HG03060 (cell line): ENCODE data around the gene ID1.
"Not testable (repeated sequence)": the region's sequence is repeated elsewhere in the genome, so short reads cannot be mapped to it uniquely, and the experiment has no call there.

Source experiments
- ATAC-seq: cut with Tn5 transposase; IDR thresholded peaks from one replicate; pipeline ENCODE4 v1.9.1; 2021; ENCODE audit warnings: low read depth, moderate number of reproducible peaks; ENCODE audit not compliant: unreplicated experiment

The ID1 gene

DNA sequence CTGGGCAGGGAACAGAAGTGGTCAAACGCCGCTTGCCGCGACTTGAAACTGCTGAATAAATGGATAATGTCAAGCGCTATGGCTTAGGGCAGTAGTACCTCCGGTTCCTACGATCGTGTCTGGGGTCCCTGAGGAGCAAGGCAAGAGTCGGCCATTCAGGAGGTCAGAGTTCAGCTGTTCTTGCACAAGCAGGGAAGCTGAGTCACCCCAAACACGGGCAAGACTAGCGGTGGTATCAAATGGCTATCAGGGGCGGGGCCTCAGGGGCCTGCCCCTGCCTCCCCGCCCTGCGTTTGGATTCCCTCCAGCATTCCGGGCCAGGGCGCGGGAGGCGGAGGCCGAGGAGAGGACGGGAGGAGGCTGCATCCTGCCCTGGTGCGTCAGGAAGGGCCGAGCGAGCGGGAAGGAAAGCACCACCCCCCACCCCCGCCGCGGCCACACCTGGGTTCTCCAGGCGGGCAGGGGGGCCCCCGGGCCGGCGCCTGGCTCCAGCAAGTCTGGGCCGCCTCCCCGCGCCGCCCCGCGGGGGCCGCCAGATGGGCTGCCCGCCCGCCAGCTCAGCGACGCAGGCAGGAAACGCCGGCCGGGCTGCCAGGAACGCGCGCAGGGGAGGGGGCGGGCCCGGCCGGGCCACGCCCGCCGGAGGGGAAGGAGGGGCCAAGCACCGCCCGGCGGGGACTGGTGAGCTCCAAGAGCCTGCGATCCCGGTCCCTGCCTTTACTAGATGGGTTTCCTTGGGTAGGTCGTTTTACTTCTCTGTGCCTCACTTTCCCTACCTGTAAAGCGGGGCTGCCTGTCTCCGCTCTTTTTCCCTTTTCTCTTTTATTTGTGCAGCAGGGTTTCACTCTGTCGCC is 32.2 kb upstream of the ID1 start:
- ATAC-seq, result peak; percentile 34

DNA sequence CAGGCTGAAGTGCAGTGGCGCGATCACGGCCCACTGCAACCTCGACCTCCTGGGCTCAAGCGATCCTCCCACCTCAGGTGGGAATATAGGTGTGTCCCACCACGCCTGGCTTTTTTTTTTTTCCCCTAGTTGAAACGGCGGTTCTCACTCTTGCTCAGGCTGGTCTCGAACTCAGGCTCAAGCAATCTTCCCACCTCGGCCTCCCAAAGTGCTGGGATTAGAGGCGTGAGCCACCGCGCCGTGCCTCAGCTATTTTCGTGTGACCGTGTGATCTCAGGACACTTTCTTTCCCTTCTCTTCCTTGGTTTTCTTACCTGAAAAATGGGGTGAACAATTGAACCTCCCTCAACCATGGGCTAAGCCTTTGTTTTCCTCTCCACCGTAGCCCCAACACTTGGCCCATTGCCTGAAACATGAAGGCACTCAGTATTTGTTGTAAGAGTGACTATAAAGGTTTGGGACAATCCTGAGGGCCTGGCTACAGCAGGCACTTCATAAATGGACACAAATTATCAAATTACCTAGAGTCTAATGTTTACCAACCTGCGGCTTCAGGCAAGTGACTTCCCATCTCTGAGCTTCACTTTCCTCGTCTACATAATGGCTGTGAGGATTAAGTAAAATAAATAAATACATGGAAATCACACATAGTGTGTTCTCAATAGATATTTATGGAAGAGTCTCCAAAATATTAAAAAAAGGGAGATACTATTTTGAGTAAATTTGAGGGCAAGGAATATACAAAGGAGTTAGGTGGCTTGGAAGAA is 31.4 kb upstream of the ID1 start:
- ATAC-seq, result no peak

DNA sequence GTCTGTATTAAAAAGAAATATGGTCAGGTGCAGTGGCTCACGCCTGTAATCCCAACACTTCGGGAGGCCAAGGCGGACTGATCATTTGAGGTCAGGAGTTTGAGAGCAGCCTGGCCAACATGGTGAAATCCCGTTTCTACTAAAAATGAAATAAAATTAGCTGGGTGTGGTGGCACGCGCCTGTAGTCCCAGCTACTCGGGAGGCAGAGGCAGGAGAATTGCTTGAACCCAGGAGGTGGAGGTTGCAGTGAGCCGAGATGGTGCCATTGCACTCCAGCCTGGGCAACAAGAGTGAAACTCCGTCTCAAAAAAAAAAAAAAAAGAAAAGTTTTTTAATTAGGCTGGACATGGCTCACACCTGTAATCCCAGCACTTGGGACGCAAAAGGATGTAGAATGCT is 30.1 kb upstream of the ID1 start:
- not testable (repeated sequence) for ATAC-seq

DNA sequence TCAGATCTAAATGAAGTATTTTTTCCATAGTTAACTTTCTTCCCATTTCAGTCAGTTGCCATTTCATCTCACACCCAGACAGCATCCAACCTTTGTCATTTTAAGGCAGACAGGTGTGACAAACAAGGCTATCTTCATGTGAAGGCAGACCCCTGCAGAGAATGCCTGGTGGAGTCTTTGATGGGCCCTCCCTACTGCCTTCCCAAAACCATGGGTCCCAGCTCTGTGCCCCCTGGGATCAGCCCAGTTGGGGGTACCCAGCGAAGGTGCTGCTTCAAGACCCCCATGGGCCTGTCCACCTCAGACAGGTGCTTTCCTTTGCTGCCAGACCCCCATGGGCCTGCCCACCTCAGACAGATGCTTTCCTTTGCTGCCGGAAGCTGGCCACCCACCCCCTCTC is 28.3 kb upstream of the ID1 start:
- ATAC-seq, result no peak

- no peak for ATAC-seq
Observed at GRCh38 chr20:31577194-31577593, 27.9 kb upstream of the ID1 start.

DNA sequence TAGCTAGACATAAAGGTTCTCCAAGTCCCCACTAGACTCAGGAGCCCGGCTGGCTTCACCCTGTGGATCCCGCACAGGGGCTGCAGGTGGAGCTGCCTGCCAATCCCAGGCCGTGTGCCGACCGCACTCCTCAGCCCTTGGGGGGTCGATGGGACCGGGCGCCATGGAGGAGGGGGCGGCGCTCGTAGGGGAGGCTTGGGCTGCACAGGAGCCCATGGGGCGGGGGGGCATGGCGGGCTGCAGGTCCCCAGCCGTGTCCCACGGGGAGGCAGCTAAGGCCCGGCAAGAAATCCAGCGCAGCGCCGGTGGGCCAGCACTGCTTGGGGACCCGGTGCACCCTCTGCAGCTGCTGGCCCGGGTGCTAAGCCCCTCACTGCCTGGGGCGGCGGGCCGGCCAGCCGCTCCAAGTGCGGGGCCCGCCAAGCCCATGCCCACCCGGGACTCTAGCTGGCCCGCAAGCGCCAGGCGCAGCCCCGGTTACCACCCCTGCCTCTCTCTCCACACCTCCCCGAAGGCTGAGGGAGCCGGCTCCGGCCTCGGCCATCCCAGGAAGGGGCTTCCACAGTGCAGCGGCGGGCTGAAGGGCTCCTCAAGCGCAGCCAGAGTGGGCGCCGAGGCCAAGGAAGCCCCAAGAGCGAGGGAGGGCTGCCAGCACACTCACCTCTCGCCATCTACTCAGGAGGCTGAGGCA is 26.5 kb upstream of the ID1 start:
- ATAC-seq, result no peak

GRCh38 chr20:31579245-31579644 is 25.8 kb upstream of the ID1 start:
- ATAC-seq, result no peak

DNA sequence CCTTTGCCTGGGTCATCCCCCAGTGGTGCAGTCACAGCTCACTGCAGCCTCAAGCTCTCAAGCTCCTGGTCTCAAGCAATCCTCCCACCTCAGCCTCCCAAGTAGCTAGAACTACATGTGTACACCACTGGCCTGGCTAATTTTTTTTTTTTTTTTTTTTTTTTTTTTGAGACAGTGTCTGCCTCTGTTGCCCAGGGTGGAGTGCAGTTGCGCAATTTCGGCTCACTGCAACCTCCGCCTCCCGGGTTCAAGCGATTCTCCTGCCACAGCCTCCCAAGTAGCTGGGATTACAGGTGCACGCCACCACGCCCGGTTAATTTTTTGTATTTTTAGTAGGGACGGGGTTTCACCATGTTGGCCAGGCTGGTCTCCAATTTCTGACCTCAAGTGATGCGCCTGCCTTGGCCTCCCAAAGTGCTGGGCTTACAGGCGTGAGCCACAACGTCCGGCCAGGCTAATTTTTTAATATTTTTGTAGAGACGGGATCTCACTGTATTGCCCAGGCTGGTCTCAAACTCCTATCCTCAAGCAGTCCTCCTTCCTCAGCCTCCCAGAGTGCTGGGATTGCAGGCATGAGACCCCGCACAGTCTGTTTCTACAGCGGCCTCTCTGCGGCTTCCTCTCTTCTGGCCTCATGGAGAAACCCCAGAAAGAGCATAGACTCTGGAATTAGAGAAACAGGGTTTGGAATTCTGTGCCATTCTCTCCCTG is 25.0 kb upstream of the ID1 start:
- not testable (repeated sequence) for ATAC-seq

DNA sequence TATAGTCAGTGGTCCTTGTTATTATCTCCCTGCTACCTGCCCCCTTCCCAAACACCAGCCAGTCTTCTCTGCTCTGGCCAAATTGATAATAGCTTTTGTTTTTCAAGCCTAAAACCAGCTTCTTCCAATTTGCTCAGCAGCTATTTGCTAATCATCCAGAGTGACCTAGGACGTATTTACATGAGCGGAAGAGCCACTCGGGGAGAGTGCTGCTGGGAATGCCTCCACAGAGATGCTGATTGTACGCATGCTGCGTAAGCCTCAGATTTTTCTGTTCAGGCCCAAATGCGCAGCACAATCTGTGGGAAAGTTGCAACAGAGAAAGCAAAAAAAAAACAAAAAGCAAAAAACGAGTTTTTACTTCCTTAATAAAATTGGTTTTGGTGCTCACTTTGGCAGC is 24.4 kb upstream of the ID1 start:
- ATAC-seq, result no peak

DNA sequence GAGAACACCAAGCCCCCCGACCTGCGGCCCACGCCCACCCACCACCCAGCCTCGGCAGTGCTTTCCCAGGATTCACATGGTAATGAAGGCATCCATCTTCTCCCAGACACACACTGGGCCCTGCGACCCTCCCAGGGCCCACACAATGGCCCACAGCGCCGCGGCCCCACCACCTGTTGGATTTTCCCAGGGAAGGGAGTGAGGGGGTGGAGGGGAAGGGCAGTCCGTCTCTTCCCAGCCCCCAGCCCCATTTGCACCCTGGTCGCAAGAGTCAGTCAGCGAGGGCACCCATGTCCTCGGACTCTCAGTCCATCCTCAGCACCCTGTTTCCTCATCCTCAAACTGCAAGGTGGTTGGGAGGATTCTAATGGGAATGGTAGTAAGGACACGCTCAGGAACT is 23.7 kb upstream of the ID1 start:
- ATAC-seq, result no peak

DNA sequence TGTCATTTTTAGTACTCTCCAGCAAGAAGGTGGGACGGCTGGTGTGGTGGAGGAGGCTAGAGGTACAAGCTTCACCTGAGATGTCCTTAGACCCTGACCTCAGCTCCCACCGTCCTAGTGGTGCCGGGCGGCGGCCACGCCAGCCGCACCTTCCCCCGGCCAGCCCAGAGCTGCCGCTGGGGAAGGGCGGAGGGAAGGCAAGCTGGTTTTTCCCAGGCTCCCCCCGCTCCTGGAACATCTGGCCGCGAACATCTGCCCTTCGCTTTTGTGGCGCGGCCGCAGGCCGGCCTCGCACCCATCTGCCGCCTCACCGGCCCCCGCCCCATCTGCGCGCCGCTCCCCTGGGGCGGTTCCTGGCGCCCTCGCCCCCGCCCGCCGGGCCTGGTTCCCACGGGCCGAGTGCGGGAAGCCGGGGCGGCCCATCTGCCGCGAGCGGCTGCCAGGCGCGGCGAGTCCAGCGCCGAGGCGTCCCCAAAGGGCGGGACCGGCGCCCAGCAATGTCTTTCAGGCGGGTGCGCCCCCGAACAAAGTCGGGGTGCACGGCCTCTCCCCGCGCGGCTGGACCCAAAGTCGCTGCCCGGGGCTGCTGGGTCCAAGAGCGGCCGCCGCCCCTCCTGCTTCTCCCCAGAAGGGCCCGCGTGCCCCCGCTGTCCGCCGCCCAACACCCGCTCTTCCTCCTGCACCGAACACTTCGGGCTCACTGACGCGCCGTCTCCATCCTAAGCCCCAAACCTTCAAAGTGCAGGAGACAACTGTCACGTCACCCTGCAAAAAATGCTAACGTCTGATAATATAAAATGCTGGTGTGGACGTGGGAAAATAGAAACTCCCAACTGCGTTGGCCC is 17.3 kb upstream of the ID1 start:
- no peak for ATAC-seq

DNA sequence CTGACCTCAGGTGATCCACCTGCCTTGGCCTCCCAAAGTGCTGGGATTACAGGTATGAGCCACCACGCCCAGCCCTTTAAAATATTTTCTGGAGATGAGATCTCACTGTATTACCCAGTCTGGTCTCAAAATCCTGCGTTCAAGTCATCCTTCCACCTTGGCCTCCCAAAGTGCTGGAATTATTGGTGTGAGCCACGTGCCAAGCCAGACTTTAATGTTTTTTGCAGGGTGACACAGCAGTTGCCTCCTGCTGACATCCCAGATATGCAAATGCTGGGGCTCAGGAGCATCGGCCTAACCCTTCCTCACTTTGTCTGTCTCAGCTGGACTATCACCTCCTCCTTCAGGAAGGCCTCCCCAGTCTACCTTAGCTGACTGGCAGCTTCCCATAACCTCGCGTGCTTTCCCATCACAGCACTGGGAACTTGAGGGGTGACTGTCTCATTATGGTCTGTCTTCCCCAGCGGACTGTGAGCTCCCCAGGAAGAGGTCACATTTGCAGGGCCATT is 14.3 kb upstream of the ID1 start:
- no peak for ATAC-seq

DNA sequence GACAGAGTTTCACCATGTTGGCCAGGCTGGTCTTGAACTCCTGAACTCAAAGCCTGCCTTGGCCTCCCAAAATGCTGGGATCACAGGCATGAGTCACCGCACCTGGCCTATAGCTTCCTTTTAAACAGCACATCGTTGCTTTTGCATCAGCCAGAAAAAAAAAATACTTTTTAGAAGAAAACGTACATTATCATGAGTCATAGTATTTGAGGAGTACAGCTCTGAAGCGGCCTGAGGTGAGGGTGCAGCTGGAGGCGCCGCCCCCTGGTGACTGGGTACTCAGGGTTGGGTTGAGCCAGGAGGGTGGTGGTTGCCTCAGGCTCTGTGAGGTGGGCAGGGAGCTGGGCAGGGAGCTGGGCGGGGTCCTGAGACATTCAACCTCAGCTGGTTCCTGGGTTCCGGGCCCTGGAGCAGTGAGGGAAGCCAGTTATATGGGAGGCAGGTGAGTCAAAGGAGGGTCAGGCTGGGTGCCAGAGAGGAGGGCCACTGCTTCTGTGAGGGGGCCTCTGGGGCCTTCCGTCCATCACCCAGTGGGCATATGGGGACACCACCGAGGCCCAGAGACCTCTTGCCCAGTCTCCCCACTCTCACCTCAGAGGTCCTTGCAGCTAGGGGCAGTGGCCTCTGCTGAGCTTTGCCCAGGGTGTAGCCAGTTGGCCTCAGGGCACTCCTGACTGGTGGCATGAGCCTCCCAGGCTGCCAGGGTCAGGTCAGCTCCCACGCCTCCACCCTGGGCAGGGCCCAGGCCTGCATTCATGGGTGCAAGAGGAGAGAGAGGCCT is 11.7 kb upstream of the ID1 start:
- no peak for ATAC-seq

DNA sequence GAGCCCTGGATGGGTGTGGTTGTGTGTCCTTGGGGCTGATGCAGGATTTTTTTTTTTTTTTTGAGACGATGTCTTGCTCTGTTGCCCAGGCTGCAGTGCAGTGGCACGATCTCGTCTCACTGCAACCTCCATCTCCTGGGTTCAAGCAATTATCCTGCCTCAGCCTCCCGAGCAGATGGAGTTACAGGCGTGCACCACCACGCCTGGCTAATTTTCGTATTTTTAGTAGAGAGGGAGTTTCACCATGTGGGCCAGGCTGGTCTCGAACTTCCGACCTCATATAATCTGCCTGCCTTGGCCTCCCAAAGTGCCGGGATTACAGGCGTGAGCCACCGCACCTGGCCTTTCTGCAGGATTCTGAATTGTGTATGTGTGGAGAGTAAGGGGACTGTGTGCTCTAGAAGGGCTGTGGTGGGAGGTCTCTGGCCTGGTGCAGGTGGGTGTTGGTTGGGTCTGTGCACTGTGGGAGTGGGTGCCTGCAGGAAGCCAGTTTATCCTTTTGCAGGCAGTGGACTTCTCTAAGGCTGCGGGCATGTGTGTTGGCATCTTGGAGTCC is 11.0 kb upstream of the ID1 start:
- ATAC-seq, result no peak

DNA sequence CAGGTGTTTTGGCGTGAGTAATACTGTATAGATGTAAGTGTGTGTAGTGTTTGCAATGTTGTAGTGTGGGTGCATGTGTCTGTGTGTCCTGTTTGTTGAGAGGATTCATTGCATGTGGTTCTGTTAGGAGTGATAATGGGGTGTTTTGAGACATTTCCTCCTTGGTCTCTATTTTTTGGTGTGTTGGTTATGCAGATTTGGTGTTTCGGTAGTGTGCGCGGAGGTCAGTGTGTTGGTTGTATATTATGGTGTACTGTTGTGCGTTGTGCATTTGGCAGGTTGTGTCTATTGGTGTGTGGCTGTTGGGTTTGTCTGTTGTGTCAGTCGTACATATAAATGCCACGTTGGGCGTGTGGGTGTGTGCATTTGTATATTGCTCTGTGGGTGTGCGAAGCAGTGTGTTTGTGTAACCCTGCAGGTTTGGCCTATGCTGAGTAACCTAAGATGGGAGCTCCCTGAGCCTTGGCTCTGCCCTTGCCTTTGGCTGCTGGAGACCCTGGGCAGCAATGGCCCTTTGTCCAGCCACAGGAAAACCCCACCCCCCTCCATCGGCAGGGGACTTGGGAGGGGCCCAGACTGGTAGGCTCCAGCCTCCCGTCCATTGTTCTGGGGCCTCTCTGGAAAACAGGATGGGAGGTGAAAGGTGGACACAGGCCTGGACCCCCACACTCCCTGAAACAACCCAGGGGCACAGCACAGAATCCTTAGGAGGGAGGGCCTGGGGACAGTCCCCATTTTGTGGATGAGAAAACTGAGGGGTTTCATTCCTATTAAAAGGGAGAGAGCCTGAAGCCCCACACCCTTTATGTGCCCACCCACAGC is 10.3 kb upstream of the ID1 start:
- ATAC-seq, result no peak

DNA sequence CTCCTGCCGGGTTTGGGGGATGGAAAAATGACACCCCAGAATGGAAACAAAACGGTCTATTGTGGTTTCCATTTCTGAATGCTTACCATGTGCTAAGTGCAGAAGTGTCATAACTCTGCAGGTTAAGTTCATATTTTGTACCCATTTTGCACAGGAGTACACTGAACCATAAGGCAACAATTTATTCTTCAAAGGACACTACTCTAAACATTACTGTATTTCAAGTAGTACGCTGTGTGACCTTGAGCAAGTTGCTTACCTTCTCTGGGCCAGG is 9.8 kb upstream of the ID1 start:
- no peak for ATAC-seq

DNA sequence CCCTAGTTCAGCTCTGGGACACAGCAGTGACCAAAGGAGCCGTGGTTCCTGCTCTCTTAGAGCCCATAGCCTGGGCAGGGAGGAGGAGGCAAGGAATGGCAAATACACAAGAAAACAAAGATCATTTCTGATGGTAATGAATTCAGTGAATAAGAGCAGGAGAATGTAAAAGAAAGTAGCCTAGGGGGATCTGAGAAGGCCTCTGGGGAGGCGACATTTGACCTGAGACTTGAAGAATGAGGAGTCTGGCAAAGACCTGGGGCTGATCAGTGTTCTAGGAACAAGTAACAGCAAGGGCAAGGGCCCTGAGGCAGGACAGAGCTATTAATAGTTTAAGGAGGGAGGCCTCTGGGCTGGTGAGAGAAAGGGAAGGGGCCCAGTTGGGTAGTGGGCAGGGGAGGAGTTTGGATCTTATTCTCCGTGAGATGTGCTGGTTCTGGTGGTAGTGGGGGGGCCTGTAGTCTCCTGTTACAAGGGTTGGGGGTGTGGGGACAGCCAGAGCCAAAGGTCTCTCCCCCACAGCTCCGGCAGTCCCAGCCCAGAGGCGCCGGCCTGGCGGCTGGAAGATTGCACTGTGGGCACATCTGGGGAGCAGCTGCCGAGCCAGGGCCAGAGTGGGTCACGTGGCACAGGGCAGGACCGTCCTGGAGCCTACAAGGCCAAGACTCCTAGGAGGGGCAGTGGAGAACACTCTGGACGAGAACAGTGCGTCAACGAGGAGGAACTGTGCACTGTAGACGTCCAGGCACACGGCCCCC is 9.3 kb upstream of the ID1 start:
- ATAC-seq, result no peak
